ENCODE measurements around the gene SMG6.
A peak's percentile ranks its signal among the peaks of the same experiment; 100 is the strongest.
"Not testable (repeated sequence)": the region's sequence is repeated elsewhere in the genome, so short reads cannot be mapped to it uniquely, and the experiment has no call there.

Gene SMG6

GRCh38 chr17:2199386-2199785 lies 104.2 kb downstream of the SMG6 start:
- H2BK12ac ChIP-seq (ENCODE audit: low read length in 2 of 2); H4K8ac ChIP-seq (ENCODE audit: low read length); H3K23ac ChIP-seq (ENCODE audit: low read length in 2 of 2); H2BK15ac ChIP-seq (ENCODE audit: low read depth, poor library complexity, severe bottlenecking); H3K4me3 ChIP-seq (ENCODE audit: insufficient read depth in 1 of 2, low read depth in 1 of 2, low read length in 2 of 2); H3K4ac ChIP-seq (ENCODE audit: low read depth in 1 of 2, low read length in 2 of 2); H2AFZ ChIP-seq (ENCODE audit: low read depth, low read length); H4K91ac ChIP-seq (ENCODE audit: low read length); H2BK120ac ChIP-seq (ENCODE audit: low read depth, low read length); H3K27ac ChIP-seq (ENCODE audit: low read length, poor library complexity, severe bottlenecking); DNase-seq; H3K4me2 ChIP-seq (ENCODE audit: low read length, poor library complexity, severe bottlenecking); H2AK5ac ChIP-seq (ENCODE audit: low read length, severe bottlenecking); H3K18ac ChIP-seq (ENCODE audit: low read depth in 1 of 2, low read length in 2 of 2); H2BK5ac ChIP-seq (ENCODE audit: low read depth, low read length, poor library complexity, severe bottlenecking); H3K27me3 ChIP-seq (ENCODE audit: control insufficient read depth in 1 of 2, insufficient read depth in 1 of 2, low read length in 2 of 2); H3K9ac ChIP-seq (ENCODE audit: low read length); H3K14ac ChIP-seq (ENCODE audit: low read length in 2 of 2); H3K4me1 ChIP-seq (ENCODE audit: control insufficient read depth, insufficient read depth, low read depth, low read length); H3K9me3 ChIP-seq (ENCODE audit: control insufficient read depth, low read length): not testable (repeated sequence)
- H3K36me3 ChIP-seq (ENCODE audit: control insufficient read depth in 1 of 2, insufficient read depth in 2 of 2, low read depth in 1 of 2, low read length in 2 of 2): peaks cover 6 to 36% of the 10 kb centered on the region in 2 experiments
- WGBS: over 99% methylated on average over 8 of the region's 8 CpGs
- peaks cover 18% of the 10 kb centered on the region for H3K79me1 ChIP-seq (replicated peaks; ENCODE audit: low read length, poor library complexity, severe bottlenecking)

GRCh38 chr17:2198927-2199326 lies 104.7 kb downstream of the SMG6 start:
- 76% methylated on average over 4 of the region's 6 CpGs for WGBS
- Histone ChIP-seq H3K18ac (ENCODE audit: low read depth in 1 of 2, low read length in 2 of 2) (no peak overlapping the region), H3K9me3 (ENCODE audit: control insufficient read depth, low read length) (no peaks in the 10 kb centered on the region), H3K4me1 (ENCODE audit: control insufficient read depth, insufficient read depth, low read depth, low read length) (peaks cover 2% of the 10 kb centered on the region), H3K23ac (ENCODE audit: low read length in 2 of 2) (no peak overlapping the region), H3K27me3 (ENCODE audit: control insufficient read depth in 1 of 2, insufficient read depth in 1 of 2, low read length in 2 of 2) (no peaks in the 10 kb centered on the region), H3K4me2 (ENCODE audit: low read length, poor library complexity, severe bottlenecking) (no peak overlapping the region), H3K4me3 (ENCODE audit: insufficient read depth in 1 of 2, low read depth in 1 of 2, low read length in 2 of 2) (no peak overlapping the region), H2BK12ac (ENCODE audit: low read length in 2 of 2) (no peak overlapping the region), H3K79me1 (replicated peaks; ENCODE audit: low read length, poor library complexity, severe bottlenecking) (peaks cover 18% of the 10 kb centered on the region), H2BK120ac (ENCODE audit: low read depth, low read length) (no peak overlapping the region), H3K4ac (ENCODE audit: low read depth in 1 of 2, low read length in 2 of 2) (no peak overlapping the region), H2AFZ (ENCODE audit: low read depth, low read length) (no peak overlapping the region), H2BK15ac (ENCODE audit: low read depth, poor library complexity, severe bottlenecking) (no peak overlapping the region), H3K14ac (ENCODE audit: low read length in 2 of 2) (no peak overlapping the region), H3K9ac (ENCODE audit: low read length) (no peak overlapping the region), H4K8ac (ENCODE audit: low read length) (no peak overlapping the region), H4K91ac (ENCODE audit: low read length) (no peak overlapping the region), H3K27ac (ENCODE audit: low read length, poor library complexity, severe bottlenecking) (no peak overlapping the region), H2BK5ac (ENCODE audit: low read depth, low read length, poor library complexity, severe bottlenecking) (no peak overlapping the region), H2AK5ac (ENCODE audit: low read length, severe bottlenecking) (no peak overlapping the region), H3K36me3 (ENCODE audit: control insufficient read depth in 1 of 2, insufficient read depth in 2 of 2, low read depth in 1 of 2, low read length in 2 of 2) (peaks cover 6 to 36% of the 10 kb centered on the region in 2 experiments)
- DNase-seq: no peak

GRCh38 chr17:2197271-2197670 lies 106.3 kb downstream of the SMG6 start:
- no peak for DNase-seq
- no peaks in the 10 kb centered on the region for H3K27me3 ChIP-seq (ENCODE audit: control insufficient read depth in 1 of 2, insufficient read depth in 1 of 2, low read length in 2 of 2)
- no peak overlapping the region for H3K14ac ChIP-seq (ENCODE audit: low read length in 2 of 2)
- H3K4me3 ChIP-seq (ENCODE audit: insufficient read depth in 1 of 2, low read depth in 1 of 2, low read length in 2 of 2): no peak overlapping the region
- no peak overlapping the region for H3K27ac ChIP-seq (ENCODE audit: low read length, poor library complexity, severe bottlenecking)
- no peak overlapping the region for H3K9ac ChIP-seq (ENCODE audit: low read length)
- peaks cover 15% of the 10 kb centered on the region for H3K79me1 ChIP-seq (replicated peaks; ENCODE audit: low read length, poor library complexity, severe bottlenecking)
- H3K18ac ChIP-seq (ENCODE audit: low read depth in 1 of 2, low read length in 2 of 2): no peak overlapping the region
- H3K36me3 ChIP-seq (ENCODE audit: control insufficient read depth in 1 of 2, insufficient read depth in 2 of 2, low read depth in 1 of 2, low read length in 2 of 2): peaks cover 0 to 31% of the 10 kb centered on the region in 2 experiments
- WGBS: 81% methylated on average over 6 of the region's 6 CpGs
- no peak overlapping the region for H3K4ac ChIP-seq (ENCODE audit: low read depth in 1 of 2, low read length in 2 of 2)
- no peak overlapping the region for H2BK120ac ChIP-seq (ENCODE audit: low read depth, low read length)
- H4K91ac ChIP-seq (ENCODE audit: low read length): no peak overlapping the region
- H2BK15ac ChIP-seq (ENCODE audit: low read depth, poor library complexity, severe bottlenecking): no peak overlapping the region
- no peak overlapping the region for H2BK12ac ChIP-seq (ENCODE audit: low read length in 2 of 2)
- no peak overlapping the region for H2BK5ac ChIP-seq (ENCODE audit: low read depth, low read length, poor library complexity, severe bottlenecking)
- H3K23ac ChIP-seq (ENCODE audit: low read length in 2 of 2): no peak overlapping the region
- H3K4me1 ChIP-seq (ENCODE audit: control insufficient read depth, insufficient read depth, low read depth, low read length): peaks cover 6% of the 10 kb centered on the region
- H3K9me3 ChIP-seq (ENCODE audit: control insufficient read depth, low read length): no peaks in the 10 kb centered on the region
- no peak overlapping the region for H2AK5ac ChIP-seq (ENCODE audit: low read length, severe bottlenecking)
- H2AFZ ChIP-seq (ENCODE audit: low read depth, low read length): no peak overlapping the region
- no peak overlapping the region for H3K4me2 ChIP-seq (ENCODE audit: low read length, poor library complexity, severe bottlenecking)
- no peak overlapping the region for H4K8ac ChIP-seq (ENCODE audit: low read length)

GRCh38 chr17:2195729-2196128 lies 107.9 kb downstream of the SMG6 start:
- H2BK120ac ChIP-seq (ENCODE audit: low read depth, low read length): no peak overlapping the region
- H3K36me3 ChIP-seq (ENCODE audit: control insufficient read depth in 1 of 2, insufficient read depth in 2 of 2, low read depth in 1 of 2, low read length in 2 of 2): peaks cover 4 to 28% of the 10 kb centered on the region in 2 experiments
- no peak overlapping the region for H3K14ac ChIP-seq (ENCODE audit: low read length in 2 of 2)
- no peak overlapping the region for H4K91ac ChIP-seq (ENCODE audit: low read length)
- H3K9me3 ChIP-seq (ENCODE audit: control insufficient read depth, low read length): no peaks in the 10 kb centered on the region
- H2AK5ac ChIP-seq (ENCODE audit: low read length, severe bottlenecking): no peak overlapping the region
- H3K4me1 ChIP-seq (ENCODE audit: control insufficient read depth, insufficient read depth, low read depth, low read length): peaks cover 10% of the 10 kb centered on the region
- H3K9ac ChIP-seq (ENCODE audit: low read length): no peak overlapping the region
- H2BK15ac ChIP-seq (ENCODE audit: low read depth, poor library complexity, severe bottlenecking): no peak overlapping the region
- no peak overlapping the region for H3K23ac ChIP-seq (ENCODE audit: low read length in 2 of 2)
- H2BK5ac ChIP-seq (ENCODE audit: low read depth, low read length, poor library complexity, severe bottlenecking): no peak overlapping the region
- DNase-seq: no peak
- 88% methylated on average over 6 of the region's 6 CpGs for WGBS
- no peak overlapping the region for H3K4me3 ChIP-seq (ENCODE audit: insufficient read depth in 1 of 2, low read depth in 1 of 2, low read length in 2 of 2)
- H3K27me3 ChIP-seq (ENCODE audit: control insufficient read depth in 1 of 2, insufficient read depth in 1 of 2, low read length in 2 of 2): no peaks in the 10 kb centered on the region
- H3K4ac ChIP-seq (ENCODE audit: low read depth in 1 of 2, low read length in 2 of 2): no peak overlapping the region
- H2BK12ac ChIP-seq (ENCODE audit: low read length in 2 of 2): peak overlapping the region; percentile 6 to 74
- H4K8ac ChIP-seq (ENCODE audit: low read length): no peak overlapping the region
- H3K4me2 ChIP-seq (ENCODE audit: low read length, poor library complexity, severe bottlenecking): no peak overlapping the region
- H3K79me1 ChIP-seq (replicated peaks; ENCODE audit: low read length, poor library complexity, severe bottlenecking): peaks cover 16% of the 10 kb centered on the region
- no peak overlapping the region for H3K27ac ChIP-seq (ENCODE audit: low read length, poor library complexity, severe bottlenecking)
- H3K18ac ChIP-seq (ENCODE audit: low read depth in 1 of 2, low read length in 2 of 2): no peak overlapping the region
- no peak overlapping the region for H2AFZ ChIP-seq (ENCODE audit: low read depth, low read length)
